Caki2 (cell line): ENCODE results near the gene C10orf143. TPM values are rescaled to one million over a fixed set of nuclear protein-coding genes. Genes with fewer than 3 reads are reported as not detected.
"Not testable (repeated sequence)": the region's sequence is repeated elsewhere in the genome, so short reads cannot be mapped to it uniquely, and the experiment has no call there.

ENCODE experiments used
- DNase-seq: peaks from one replicate; pipeline ENCODE4 v3.0.0-alpha.2; 2015; ENCODE audit warnings: low read depth
- in situ Hi-C: cut with HindIII; loops from 2 replicates; pipeline ENCODE4 v1.10.0; 2016; ENCODE audit warnings: low sequenced_read_pairs, low pct_unique_long_range_greater_than_20kb, mixed read lengths
- total RNA-seq: library from RNA; depleted of rRNA; stranded (reverse); fragments of >200 nt; shearing (Covaris generic); gene quantifications from 2 replicates; pipeline ENCODE4 v1.2.3, GENCODE V29; 2014; ENCODE audit warnings: low replicate concordance

C10orf143 gene
- total RNA-seq, 1 experiment from 2014 or later = 4.8 TPM

DNA sequence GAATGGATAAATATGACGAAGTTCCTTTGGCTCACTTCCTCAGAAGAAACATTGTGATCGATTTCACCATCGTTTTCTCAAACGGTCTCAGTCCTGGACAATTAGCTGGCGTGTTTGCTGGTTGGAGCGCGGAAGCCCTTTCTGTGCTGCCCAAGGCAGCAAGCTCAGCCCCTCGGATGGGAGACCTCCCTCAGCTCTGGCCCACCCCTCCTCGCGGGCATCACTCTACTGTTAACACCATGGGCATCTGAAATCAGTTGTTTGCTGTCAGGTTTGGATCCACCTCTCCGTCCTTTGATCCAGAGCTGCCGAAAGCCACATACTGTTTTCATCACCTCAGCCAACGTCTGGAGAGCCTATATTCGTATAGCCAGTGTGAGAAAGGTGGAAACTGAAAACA lies 68.2 kb downstream of the C10orf143 start:
- DNase-seq = no peak
- in situ Hi-C loops = no loop called here

DNA sequence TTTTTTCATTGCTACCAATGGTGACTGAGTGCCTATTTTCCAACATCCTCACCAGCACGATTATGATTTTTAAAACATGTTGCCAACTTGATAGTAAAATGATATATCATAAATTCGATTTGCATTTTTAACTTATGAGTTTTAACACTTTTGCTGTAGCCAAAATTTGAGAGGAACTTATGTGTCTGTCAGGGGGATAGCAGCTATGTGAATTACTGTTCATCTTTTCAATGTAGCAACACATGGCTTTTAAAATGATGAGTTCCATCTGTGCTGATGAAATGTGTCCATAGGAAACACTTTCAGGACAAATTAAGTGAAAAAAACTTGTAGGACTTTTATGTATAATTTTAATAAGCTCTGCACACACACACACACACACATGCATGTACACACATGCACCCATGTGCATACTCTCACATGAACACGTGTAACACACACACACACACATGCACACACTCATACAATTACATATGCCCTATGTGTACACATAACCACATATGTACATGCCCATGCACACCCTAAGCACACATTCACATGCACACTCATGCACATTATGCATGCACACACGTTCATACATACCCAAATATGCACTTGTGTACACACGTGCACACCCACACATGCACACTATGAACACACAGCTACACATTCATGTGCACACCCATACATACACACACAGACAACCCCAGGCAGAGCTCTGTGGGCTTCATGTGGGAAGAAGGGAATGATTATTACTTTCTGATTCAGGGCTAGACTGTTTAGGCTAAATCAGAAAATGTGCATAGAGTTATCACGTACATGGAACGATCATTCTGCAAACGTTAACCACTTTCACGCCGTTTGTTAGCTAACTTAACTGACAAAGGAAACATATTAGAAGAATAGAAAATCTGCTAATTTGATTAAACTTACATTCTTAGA lies 68.9 kb downstream of the C10orf143 start:
- in situ Hi-C loops = no loop called here
- DNase-seq = no peak

DNA sequence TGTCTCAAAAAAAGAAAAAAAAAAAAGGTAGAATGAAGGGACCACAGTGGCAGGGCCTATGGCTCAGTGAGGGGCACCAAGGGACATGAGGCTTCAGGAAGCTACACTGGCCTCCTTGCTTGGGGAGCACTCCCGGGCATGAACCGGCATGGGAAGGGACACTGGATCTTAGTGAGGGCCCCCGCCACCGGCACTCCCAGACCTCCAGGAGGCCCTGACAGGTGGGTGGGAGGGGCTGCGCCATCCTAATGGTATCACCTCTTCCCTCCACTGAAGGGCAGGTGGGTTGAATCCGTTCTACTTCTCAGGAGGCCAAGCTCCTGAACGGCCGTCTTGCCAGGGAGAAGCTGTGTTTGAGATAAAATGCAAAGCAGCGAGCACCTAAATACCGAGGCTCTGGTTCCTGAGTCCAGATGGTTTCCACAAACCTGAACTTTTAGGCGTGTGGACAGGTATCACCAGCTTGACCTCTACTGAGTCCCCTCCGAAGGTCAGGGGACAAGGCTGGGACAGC lies 69.8 kb downstream of the C10orf143 start:
- in situ Hi-C loops = no loop called here
- no peak for DNase-seq

DNA sequence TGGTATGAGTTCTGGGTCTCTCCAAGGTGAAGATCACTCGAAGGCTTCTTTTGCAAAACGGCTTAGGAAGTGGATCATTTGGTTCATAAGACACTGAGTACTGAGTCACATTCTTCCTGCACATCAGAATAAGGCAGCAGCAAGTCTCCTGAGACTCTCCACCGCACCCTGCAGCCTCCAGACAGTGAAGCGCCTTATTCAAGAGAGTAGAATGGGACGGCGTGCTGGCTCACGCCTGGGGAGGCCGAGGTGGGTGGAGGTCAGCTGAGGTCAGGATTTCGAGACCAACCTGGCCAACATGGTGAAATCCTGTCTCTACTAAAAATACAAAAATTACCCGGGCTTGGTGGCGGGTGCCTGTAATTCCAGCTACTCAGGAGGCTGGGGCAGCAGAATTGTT lies 70.3 kb downstream of the C10orf143 start:
- in situ Hi-C loops = no loop called here
- DNase-seq = no peak

DNA sequence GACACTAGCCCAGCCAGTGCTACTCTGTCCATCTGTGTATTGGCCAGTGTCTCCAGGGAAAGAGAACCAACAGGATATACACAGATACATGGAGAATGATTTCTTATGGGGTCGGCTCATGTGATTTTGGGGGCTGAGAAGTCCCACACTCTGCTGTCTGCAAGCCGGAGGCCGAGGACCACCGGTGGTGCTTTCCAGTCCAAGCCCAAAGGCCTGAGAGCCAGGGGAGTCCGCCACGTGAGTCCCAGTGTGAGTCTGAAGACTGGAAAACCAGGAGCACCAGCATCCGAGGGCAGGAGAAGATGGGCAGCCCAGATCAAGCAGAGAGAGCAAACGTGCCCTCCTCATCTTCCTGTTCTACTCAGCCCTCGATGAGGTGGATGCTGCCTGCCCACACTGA lies 71.5 kb downstream of the C10orf143 start:
- in situ Hi-C loops = no loop called here
- no peak for DNase-seq

DNA sequence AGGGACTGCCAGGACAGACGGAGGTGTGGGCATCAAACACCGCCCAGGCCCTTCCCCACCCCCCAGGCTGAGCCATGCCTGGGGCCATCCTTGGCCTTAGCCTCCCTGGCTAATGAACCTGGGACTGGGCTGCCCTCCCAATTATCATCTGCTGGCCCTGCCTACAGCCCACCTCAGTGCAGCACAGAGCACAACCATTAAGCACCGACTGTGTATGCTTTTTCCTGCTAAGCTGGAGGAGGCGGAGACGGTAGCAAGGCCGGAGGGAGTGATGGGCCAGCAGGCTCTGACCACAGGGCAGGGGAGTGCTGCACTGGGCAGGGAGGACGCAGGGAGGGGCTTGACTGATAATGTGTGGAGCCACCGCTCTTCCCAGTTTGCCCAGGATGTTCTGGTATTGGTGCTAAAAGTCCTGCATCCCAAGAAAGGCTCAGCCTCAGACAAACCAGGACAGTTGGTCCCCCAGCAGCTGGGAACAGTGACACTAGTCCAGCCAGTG lies 72.0 kb downstream of the C10orf143 start:
- in situ Hi-C loops = no loop called here
- no peak for DNase-seq

DNA sequence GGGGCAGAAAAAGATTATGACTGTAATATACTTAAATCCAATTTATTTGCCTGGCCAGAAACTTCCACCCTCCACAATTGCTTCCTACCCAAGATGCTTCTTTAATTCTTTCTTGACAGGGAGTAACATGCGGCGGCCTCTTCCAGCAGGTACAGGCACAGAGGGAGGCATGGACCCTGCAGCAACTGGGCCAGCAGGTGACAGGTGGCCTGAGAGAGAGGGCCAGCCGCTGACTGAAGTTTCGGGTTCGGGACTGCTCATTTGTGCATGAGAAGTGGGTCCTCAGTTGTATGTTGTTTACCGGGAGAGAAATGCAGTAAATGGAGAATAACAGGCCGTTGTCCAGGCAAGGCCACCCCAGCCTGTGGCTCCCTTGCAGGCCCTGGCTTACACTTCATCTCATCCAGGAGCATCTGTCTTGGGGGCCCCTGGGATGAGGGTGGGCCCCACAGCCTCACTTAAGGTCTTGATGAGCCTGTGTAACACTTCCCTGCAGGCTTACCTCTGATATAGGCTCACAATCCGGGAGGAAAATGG lies 72.5 kb downstream of the C10orf143 start:
- no peak for DNase-seq
- in situ Hi-C loops = no loop called here

DNA sequence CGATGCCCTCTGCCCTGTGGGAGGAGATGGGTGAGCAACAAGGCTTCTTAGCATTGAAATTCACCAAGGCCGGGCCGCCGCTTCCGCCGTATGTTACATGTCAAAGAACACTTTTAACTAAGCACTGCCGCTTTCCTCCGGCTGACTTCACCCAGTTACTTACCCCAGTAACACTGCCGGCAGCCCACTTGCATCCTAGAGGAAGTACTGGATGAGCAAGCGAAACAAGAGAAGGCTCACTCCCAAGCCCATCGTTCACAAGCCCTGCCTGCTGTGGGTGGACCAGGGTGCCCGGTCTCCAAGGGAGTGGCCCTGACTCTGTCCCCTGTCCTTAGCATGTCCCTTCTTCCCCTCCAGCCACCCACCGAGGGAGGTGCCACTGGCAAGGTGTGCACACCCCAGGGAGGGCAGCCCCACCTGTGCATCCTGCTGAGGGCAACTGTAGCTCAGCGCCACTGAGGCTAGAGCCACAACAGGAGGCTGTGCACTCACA lies 73.4 kb downstream of the C10orf143 start:
- no peak for DNase-seq
- in situ Hi-C loops = no loop called here

DNA sequence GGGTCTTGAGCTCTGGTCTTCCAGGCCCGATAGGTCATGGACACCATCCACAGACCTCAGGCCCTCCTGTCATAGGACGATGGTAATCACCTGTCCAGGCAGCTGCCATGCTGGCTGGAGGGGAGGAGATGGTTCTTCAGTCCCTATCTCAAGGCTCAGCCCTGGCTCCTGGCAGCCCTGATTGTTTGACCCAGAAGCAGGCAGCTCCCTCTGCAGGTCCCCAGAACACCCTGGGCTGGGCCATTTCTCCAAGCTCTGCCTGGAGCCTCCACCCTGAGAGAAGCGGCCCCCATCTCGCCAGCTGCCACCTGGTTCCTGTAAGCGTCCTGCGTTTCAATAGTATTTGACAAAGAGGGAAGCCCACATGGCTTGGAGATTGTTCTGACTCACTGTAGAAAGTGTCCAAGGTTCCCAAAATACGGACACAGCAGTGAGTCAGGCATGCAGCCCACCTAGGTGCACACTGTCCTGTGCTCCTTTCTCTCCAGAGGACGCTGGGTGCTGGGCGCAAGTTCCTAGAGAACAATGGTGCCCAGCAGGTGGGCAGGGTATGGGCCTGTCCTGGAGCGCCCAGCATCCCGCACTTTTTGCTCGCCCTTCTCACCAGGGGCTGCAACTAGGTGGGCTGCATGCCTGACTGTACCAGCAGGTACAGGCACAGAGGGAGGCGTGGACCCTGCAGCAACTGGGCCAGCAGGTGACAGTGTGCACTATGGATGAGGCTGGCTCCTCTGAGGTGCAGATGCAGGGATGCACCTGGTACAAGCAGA lies 74.1 kb downstream of the C10orf143 start:
- DNase-seq = no peak
- in situ Hi-C loops = no loop called here

DNA sequence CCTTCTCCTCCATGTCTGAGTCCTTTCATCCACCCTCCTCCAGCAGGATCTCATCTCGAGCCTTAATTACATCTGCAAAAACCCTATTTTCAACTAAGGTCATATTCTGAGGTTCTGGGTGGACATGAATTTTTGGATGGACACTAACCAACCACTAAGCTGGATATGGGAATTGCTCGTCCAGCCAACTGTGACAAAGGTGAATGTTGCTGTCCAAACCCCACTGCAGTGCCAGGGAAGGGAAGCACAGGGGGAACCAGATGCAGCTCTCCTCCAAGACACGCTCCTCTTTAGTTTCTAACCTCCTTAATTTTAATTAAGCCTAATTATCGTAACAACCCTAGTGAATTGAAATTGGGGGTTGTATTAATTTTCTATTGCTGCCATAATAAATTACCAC lies 81.4 kb downstream of the C10orf143 start:
- in situ Hi-C loops = no loop called here
- no peak for DNase-seq

DNA sequence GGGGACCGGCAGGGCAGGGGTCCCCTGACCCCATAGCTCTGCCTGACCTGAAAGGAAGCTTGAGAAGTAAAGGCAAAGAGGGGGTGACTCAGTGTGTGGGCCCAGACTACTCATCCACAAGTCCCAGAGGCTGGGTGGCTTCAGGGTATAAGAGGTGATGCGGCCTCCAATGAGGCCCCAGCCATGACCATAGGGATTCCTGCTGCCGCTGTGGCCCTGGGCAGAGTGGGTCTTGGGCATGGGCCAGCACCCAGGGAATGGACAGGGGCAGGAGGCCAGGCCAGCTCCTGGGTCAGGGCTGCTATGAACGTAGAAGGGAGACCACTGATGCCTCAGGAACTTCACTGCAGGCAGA lies 82.2 kb downstream of the C10orf143 start:
- in situ Hi-C loops = no loop called here
- DNase-seq = no peak

DNA sequence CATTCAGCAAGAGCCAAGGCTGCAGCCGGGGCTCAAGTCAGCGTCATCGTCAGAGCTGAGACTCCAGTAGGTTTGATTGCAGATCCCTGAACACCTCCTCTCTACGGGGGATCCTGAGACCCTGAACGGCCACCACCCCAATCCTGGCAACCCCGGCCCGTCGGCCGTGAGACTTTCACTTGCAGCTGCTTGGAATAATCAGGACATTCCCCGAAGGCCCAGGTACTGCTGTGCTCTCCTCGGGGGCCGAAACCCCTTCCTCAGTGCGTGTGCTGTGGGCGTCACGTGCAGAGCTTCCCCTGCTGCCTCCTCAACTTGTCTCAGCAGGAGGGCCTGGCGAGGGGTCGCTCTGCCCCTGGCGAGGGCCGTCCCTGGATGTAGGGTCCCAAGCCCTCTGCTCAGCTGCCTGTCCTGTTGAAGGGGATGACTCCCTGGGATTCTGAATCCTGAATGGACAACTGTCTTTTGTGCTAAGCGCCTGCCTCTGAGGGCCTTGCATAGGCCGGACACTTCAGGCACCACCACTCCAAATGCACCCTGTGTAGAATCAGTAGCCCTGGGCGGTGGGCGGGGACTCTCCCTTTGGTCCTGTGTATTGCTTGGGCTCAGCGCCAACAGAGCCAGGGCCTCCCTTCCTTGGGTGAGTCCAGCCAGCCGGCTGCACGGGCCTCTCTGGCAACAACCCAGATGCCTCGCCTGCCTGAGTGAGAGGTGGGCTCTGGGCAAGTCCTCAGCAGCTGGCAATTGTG lies 82.7 kb downstream of the C10orf143 start:
- DNase-seq = no peak
- in situ Hi-C loops = no loop called here

DNA sequence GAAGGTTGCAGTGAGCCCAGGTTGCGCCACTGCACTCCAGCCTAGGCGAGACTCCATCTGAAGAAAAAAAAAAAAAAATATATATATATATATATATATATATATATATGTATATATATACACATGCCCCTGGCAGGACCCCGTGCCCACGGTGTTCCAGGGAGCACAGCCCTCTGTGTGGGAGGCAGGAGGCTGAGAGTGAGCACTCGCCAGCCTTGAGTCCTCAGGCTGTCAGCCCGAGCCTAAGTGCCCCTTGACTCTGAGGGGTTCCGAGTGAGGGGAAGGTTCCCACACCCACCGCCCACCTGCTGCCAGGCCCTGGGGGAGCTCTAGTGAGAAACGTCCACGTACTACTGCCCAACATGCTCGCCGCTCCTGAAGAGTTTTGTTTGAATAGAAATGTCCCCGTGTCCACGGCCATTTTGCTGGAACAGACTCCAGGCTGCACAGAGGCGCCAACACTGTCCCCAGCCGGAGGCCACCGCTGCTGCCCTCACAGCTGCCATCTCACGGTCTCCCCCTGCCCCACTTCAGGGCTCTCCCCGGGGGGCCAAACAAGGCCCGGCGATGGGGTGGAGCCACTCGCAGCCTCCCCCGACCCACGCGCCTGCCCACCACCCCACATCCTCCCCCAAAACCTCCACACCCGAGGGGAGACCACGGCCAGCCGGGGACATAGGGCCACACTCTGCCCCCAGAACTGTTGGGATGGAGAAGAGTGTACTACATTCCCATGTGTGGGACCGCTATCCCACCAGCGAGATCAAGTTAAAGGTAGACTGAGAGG lies 83.8 kb downstream of the C10orf143 start:
- no peak for DNase-seq
- in situ Hi-C loops = no loop called here

DNA sequence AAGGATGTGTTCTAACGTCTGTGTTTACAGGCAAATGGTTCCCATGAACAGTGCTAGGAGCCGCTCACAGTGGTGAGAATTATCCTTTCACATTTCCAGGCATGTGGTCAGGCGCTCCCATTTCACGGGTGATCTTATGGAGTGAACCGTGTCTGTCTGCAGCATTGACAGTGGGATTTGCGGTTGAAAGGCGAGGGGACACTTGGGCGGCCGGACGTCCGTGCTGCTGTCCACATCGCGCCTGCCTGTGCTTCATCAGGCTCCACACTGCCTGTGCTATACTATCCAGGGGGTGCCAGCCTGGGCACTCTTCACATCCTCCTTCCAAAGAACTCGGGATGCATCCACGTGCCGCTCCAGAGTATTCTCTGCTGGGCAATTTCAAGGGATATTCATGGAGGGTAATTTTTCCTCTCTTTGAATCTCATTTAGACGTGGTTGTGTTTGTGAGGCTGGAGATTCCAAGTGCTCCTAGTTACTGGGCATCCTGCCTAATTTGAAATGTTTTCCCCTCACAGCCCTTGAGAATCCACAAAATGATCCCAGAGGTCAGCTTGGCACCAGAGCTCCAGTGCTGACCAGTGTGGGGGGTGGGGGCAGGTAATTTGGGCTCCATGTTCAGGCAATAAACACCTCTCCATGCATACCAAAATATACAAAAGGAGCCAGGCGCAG lies 84.7 kb downstream of the C10orf143 start:
- in situ Hi-C loops = no loop called here
- no peak for DNase-seq

DNA sequence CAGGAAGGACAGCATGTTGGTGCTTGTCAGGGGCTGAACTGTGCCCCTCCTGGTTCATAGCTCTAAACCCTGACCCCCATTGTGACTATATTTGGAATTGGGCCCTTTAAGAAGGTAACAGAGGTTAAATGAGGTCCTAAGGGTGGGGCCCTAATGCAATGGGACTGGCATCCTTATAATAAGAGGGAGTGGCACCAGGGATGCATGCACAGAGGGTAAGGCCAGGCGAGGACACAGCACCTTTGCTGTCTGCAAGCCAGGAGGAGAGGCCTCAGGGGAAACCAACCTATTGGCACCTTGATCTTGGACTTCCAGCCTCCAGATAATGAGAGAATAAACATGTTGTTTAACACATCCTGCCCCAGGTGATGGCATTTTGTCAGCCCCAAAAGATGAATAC lies 85.3 kb downstream of the C10orf143 start:
- DNase-seq = no peak

DNA sequence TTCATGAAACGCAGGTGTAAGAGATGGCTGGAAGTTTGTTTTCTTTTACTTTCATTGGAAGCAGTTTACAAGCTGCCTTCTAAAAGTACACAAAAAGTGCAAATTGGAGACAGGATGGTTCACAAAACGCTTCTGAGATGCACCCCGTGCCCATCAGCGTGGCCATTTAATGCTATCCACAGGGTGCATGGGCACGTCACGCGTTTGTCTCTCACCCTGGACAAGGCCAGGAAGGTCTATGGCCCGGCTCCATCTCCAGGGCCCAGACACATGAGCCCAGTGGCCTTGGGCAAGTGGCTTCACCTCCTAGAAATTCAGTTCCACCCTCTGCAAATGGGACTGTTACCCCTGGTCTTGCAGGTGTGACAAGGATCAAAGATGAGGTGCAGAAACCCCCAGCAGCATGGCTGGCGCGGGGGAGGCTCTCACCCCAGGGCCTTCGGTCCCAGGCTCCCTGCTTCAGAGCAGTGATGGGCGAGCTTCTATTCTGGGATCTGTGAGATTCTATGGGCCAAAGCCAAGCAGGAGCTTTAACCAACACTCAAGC lies 85.8 kb downstream of the C10orf143 start:
- in situ Hi-C loops = no loop called here
- no peak for DNase-seq

More for the DNA sequence above, 85.3 kb downstream of the C10orf143 start:
- in situ Hi-C loops = no loop called here

DNA sequence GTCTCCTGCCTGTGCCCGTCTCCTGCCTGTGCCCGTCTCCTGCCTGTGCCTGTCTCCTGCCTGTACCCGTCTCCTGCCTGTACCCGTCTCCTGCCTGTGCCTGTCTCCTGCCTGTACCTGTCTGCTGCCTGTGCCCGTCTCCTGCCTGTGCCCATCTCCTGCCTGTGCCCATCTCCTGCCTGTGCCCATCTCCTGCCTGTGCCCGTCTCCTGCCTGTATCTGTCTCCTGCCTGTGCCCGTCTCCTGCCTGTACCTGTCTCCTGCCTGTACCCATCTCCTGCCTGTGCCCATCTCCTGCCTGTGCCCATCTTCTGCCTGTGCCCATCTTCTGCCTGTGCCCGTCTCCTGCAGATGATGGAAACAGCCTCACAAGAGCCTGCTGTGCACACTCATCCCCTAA lies 86.3 kb downstream of the C10orf143 start:
- DNase-seq, in situ Hi-C loops: not testable (repeated sequence)
